Ovary (tissue), 10 donors: Measurements from ENCODE around the gene C12orf57. TPM values are rescaled to one million over a fixed set of nuclear protein-coding genes. Genes with fewer than 3 reads are reported as not detected.

Source experiments
- DNase-seq, 5 donors: peaks; one replicate each; pipeline ENCODE4 v3.0.0-alpha.2; 2019 to 2020
- H3K27ac ChIP-seq, 2 donors: fragments of 200-600 bp; one replicate each; pipeline versions ENCODE4 v1.5.1 to v1.8.0; 2019 to 2022
- H3K27me3 ChIP-seq: fragments of 200-600 bp; one replicate; pipeline ENCODE4 v1.8.0; 2022
- H3K36me3 ChIP-seq: fragments of 200-600 bp; sonication (generic); one replicate; pipeline ENCODE4 v1.5.1; 2019
- H3K4me1 ChIP-seq: one replicate; pipeline ENCODE4 v1.8.1; 2013; ENCODE audit warnings: mild to moderate bottlenecking, moderate library complexity; ENCODE audit not compliant: insufficient read depth
- H3K4me3 ChIP-seq: fragments of 200-600 bp; sonication (generic); one replicate; pipeline ENCODE4 v1.5.1; 2017
- H3K9me3 ChIP-seq, 2 donors: fragments of 200-600 bp in 1 of 2; sonication (generic) in 1 of 2; one replicate each; pipeline versions ENCODE4 v1.5.1 to v1.8.1; 2013 to 2019; ENCODE audit warnings: mild to moderate bottlenecking in 1 of 2, moderate library complexity in 1 of 2
- EP300 ChIP-seq: sonication (generic); formaldehyde crosslinking; IDR thresholded peaks from one replicate; pipeline ENCODE4 v1.6.1; 2017; ENCODE audit warnings: antibody characterized with exemption
- POLR2A ChIP-seq: fragments of 450-650 bp; IDR thresholded peaks from one replicate; pipeline ENCODE4 v1.6.1; 2017; ENCODE audit warnings: antibody characterized with exemption, mild to moderate bottlenecking, moderate library complexity
- WGBS, 3 donors: extraction: QIAGEN DNeasy Blood & Tissue Kit in 1 of 3; methylation state at CpG; one replicate each; pipeline versions ENCODE4 v1.1.5 to v1.1.7; 2013 to 2017; 5-methylcytosine and 5-hydroxymethylcytosine counted together
- intact Hi-C, 4 donors: fragments of 100-400 bp; cut with DNase I; formaldehyde crosslinking; loops; one replicate each; pipeline versions ENCODE4 v1.11.0 to v1.15.1; 2022 to 2023
- long read RNA-seq, 3 donors: library from polyadenylated mRNA in 2 of 3; unstranded in 2 of 3; transcript quantifications; one replicate each; pipeline ENCODE4 v2.0.0 and lab custom pipeline, GENCODE V29; 2021 to 2026
- polyA plus RNA-seq, 2 donors: library from polyadenylated mRNA; stranded (reverse); fragments of 200-250 nt in 1 of 2; fragments of 350-450 nt in 1 of 2; fragmentation: Illumina TruSeq in 1 of 2; extraction: RNeasy Lipid Tissue Mini Kit (QIAGEN cat#74804) in 1 of 2; gene quantifications; one replicate each; pipeline ENCODE4 v1.2.3, GENCODE V29; 2013 to 2014
- total RNA-seq, 7 donors: library from RNA; depleted of rRNA in 2 of 7; stranded (reverse); fragments of >200 nt in 2 of 7; fragmentation: NEBNext Ultra II Directional in 3 of 7; extraction: Animal tissue kit (Norgen Biotek cat#: 25700) in 3 of 7; gene quantifications; one replicate each; pipeline versions ENCODE4 v1.1.0 to v1.2.4, GENCODE V29; 2016 to 2023
- TF ChIP-seq, protein P1 (sequence below), 3 donors: fragments of 450-650 bp in 2 of 3; fragments of 200-600 bp in 1 of 3; IDR thresholded peaks; one replicate each; pipeline versions ENCODE4 v1.5.1 to v1.8.0; 2016 to 2022; ENCODE audit warnings: antibody characterized with exemption in 3 of 3, mild to moderate bottlenecking in 1 of 3
- donor health status: DM: no; HTN: no; CAD: no; lungs with moderate emphysema.
- donor health status: DM: no; HTN: no; CAD: no.
- donor health status: Bipolar disorder and iron deficiency.
- donor health status: DM: yes; HTN: yes; CAD: no.
- donor health status: DM: no; HTN: no; CAD: no.
- donor health status: DM: yes; HTN: yes; CAD: no.

C12orf57 gene, protein sequence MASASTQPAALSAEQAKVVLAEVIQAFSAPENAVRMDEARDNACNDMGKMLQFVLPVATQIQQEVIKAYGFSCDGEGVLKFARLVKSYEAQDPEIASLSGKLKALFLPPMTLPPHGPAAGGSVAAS
- 1,000 to 10,000 TPM in 1 of 7 donors, 100 to 1,000 TPM in 6; 457 to 1,838 (median 633) TPM for total RNA-seq
- polyA plus RNA-seq: 1,000 to 10,000 TPM in 1 of 2 donors, 10 to 100 TPM in 1; 40.3 to 1,266 TPM
- long read RNA-seq, donor 1, transcript C12orf57-201 (3 exons, 560 nt): major isoform, 28 of 62 reads
- long read RNA-seq, donor 1, partial matches to known transcripts: 5 of 62 reads
- long read RNA-seq, donor 1, other reads (novel, unspliced or antisense): 21 of 62 reads
- long read RNA-seq, donor 2, transcript C12orf57-202 (3 exons, 662 nt): minor isoform, 8 of 69 reads
- long read RNA-seq, donor 2, transcript C12orf57-201 (3 exons, 560 nt): major isoform, 54 of 69 reads
- long read RNA-seq, donor 2, partial matches to known transcripts: 0 of 69 reads
- long read RNA-seq, donor 2, other reads (novel, unspliced or antisense): 0 of 69 reads
- long read RNA-seq, donor 3, transcript C12orf57-202 (3 exons, 662 nt): minor isoform, 11 of 283 reads
- long read RNA-seq, donor 3, transcript C12orf57-201 (3 exons, 560 nt): major isoform, 75 of 283 reads
- long read RNA-seq, donor 3, partial matches to known transcripts: 4 of 283 reads
- long read RNA-seq, donor 3, other reads (novel, unspliced or antisense): 189 of 283 reads

DNA sequence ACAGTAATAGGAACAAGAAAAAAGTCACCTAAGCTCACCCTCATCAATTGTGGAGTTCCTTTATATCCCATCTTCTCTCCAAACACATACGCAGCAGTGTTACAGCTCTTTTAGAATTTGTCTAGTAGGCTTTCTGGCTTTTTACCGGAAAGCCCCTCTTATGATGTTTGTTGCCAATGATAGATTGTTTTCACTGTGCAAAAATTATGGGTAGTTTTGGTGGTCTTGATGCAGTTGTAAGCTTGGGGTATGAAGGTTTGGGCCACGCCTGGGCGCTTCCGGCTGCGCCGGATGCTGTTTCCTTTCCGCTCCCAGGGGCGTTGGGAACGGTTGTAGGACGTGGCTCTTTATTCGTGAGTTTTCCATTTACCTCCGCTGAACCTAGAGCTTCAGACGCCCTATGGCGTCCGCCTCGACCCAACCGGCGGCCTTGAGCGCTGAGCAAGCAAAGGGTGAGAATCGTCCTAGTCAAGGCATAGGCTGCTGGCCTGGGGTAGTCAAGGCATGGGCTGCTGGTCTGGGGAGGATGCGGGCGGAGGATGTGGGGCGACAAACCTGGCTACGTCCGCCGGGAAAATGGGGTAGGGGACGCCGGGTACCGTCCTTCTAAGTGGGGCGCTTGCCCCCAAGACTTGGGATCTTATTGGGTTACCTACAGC is at the start of gene C12orf57, which contains the start of gene RNU7-1:
TSS of gene C12orf57 (plus strand) at position 301 of the 659 bp plus-strand sequence. CDS start at position 401, 100 bp downstream.
TSS of gene RNU7-1 (plus strand) at position 95 of the 659 bp plus-strand sequence.
- intact Hi-C loops: loop anchor here in 1 of 4 donors (2.0 kb wide), 1 partner anchor 21 kb away; no protein-coding TSS in a partner anchor
- H3K4me1 ChIP-seq: peaks cover 16% of the 10 kb centered on the region

DNA sequence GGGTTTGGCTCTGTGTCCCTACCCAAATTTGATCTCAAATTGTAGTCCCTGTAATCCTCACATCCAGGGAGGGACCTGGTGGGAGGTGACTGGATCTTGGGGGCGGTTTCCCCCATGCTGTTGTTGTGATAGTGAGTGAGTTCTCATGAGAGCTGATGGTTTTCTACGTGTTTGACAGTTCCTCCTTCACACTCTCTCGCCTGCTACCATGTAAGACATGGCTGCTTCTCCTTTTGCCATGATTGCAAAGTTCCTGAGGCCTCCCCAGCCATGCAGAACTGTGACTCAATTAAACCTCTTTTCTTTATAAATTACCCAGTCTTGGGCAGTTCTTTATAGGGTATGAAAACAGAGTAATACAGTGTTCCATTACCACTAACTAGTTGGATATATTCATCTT is 49.5 kb upstream of the C12orf57 start:
- H3K4me3 ChIP-seq: no peak overlapping the region
- WGBS, 3 donors: 82 to 88% (median 88%) methylated on average over 3 of the region's 3 CpGs
- H3K9me3 ChIP-seq: no peaks in the 10 kb centered on the region
- intact Hi-C loops: loop anchor here in 1 of 4 donors (5.0 kb wide), 1 partner anchor 577 kb away; no protein-coding TSS in a partner anchor
- no peaks in the 10 kb centered on the region for H3K36me3 ChIP-seq
- H3K27ac ChIP-seq: no peak overlapping the region
- TF ChIP-seq POLR2A: no peak
- no peak for TF ChIP-seq EP300
- TF ChIP-seq, protein P1, sequence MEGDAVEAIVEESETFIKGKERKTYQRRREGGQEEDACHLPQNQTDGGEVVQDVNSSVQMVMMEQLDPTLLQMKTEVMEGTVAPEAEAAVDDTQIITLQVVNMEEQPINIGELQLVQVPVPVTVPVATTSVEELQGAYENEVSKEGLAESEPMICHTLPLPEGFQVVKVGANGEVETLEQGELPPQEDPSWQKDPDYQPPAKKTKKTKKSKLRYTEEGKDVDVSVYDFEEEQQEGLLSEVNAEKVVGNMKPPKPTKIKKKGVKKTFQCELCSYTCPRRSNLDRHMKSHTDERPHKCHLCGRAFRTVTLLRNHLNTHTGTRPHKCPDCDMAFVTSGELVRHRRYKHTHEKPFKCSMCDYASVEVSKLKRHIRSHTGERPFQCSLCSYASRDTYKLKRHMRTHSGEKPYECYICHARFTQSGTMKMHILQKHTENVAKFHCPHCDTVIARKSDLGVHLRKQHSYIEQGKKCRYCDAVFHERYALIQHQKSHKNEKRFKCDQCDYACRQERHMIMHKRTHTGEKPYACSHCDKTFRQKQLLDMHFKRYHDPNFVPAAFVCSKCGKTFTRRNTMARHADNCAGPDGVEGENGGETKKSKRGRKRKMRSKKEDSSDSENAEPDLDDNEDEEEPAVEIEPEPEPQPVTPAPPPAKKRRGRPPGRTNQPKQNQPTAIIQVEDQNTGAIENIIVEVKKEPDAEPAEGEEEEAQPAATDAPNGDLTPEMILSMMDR (IDR thresholded peaks at IDR 0.05): no peak
- H3K4me1 ChIP-seq: peaks cover 2% of the 10 kb centered on the region
- H3K27me3 ChIP-seq: no peaks in the 10 kb centered on the region
- DNase-seq: no peak

More for the DNA sequence above, at the start of gene C12orf57, which contains the start of gene RNU7-1:
- Histone ChIP-seq H3K36me3 (no peaks in the 10 kb centered on the region), H3K27me3 (no peaks in the 10 kb centered on the region), H3K27ac (peak within 1 kb of the TSS; percentile 68 to 94), H3K9me3 (no peaks in the 10 kb centered on the region), H3K4me3 (peak within 1 kb of the TSS; percentile 60)
- DNase-seq: peak; percentile 68 to 87 (median 79)
- WGBS, 3 donors: 0% methylated on average over 31 of the region's 31 CpGs
- TF ChIP-seq POLR2A (peak; percentile 75), EP300 (no peak)
- TF ChIP-seq, protein P1 (IDR thresholded peaks at IDR 0.05): peak in 1 of 3 donors; percentile 15

DNA sequence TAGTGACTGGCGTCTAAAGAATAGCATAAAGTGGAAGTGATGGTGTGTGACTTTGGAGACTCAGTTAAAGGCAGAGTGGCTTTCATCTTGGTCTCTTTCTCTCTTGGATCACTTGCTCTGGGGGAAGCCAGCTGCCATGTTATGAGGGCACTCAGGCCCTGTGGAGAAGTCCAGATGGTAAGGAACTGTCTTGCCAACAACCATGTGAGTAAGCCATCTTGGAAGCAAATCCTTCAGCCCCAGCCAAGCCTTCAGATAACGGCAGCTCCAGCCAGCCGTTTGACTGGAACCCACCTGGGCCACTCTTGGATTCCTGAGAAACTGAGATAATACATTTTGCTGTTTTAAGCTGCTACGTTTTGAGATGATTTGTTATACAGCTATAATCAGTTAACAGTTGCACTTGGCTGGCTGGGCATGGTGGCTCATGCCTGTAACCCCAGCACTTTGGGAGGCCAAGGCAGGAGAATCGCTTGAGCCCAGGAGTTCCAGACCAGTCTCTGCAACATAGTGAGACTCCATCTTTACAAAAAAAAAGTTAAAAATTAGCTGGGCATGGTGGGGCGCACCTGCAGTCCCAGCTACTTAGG is 46.9 kb upstream of the C12orf57 start:
- H3K4me1 ChIP-seq: no peaks in the 10 kb centered on the region
- WGBS, 3 donors: 51 to 69% (median 52%) methylated on average over 6 of the region's 6 CpGs
- intact Hi-C loops: no loop called here
- TF ChIP-seq, protein P1 (IDR thresholded peaks at IDR 0.05): no peak
- TF ChIP-seq POLR2A (no peak), EP300 (no peak)
- H3K36me3 ChIP-seq: no peaks in the 10 kb centered on the region
- H3K27ac ChIP-seq: no peak overlapping the region
- H3K9me3 ChIP-seq: no peaks in the 10 kb centered on the region
- no peak for DNase-seq
- H3K4me3 ChIP-seq: no peak overlapping the region
- H3K27me3 ChIP-seq: no peaks in the 10 kb centered on the region

DNA sequence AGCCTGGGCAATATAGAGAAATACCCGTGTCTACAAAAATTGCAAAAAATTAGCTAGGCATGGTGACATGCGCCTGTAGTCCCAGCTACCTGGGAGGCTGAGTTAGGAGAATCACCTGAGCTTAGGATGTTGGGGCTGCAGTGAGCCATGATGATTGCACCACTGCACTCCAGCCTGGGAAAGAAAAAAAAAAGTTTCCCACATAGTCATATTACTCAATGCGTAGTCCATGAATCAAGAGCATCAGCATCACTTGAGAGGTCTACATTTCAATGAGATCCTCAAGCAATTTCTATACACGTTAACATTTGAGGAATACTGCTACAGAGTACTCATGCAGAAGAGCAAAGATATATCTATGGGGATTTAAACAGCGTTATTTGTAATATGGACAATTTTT is 44.4 kb upstream of the C12orf57 start:
- intact Hi-C loops: no loop called here
- TF ChIP-seq, protein P1 (IDR thresholded peaks at IDR 0.05): no peak
- TF ChIP-seq EP300 (no peak), POLR2A (no peak)
- H3K27ac ChIP-seq: no peak overlapping the region
- H3K4me3 ChIP-seq: no peak overlapping the region
- no peaks in the 10 kb centered on the region for H3K4me1 ChIP-seq
- no peaks in the 10 kb centered on the region for H3K27me3 ChIP-seq
- H3K36me3 ChIP-seq: no peaks in the 10 kb centered on the region
- no peak for DNase-seq
- WGBS, 3 donors: 73 to 86% (median 81%) methylated on average over 5 of the region's 5 CpGs
- H3K9me3 ChIP-seq: no peaks in the 10 kb centered on the region
